Endometrial microvascular endothelial cells (primary cell): ENCODE data around the gene U2SURP. TPM values are rescaled to one million over a fixed set of nuclear protein-coding genes. Genes with fewer than 3 reads are reported as not detected.

Experiments used
- in situ Hi-C: cut with HindIII; loops from 2 replicates; pipeline ENCODE4 v1.10.0; 2017; ENCODE audit warnings: low sequenced_read_pairs, low pct_unique_long_range_greater_than_20kb; ENCODE audit errors: inconsistent ontology term
- total RNA-seq: library from RNA; depleted of rRNA; stranded (reverse); fragments of >200 nt; gene quantifications from one replicate; pipeline ENCODE4 v1.2.3, GENCODE V29; 2015; ENCODE audit errors: inconsistent ontology term

Gene U2SURP
- 30.0 TPM for total RNA-seq

- in situ Hi-C loops, result no loop called here
These were observed at the start of gene U2SURP for GRCh38 chr3:143001369-143002082. U2SURP (plus strand) TSS chr3:143001570; CDS start chr3:143001629, 59 bp downstream.

GRCh38 chr3:142951794-142952193, 49.6 kb upstream of the U2SURP start:
- in situ Hi-C loops, result no loop called here

GRCh38 chr3:142952272-142953193, 48.8 kb upstream of the U2SURP start:
- in situ Hi-C loops, result no loop called here

- in situ Hi-C loops, result no loop called here
These were observed 47.9 kb upstream of the U2SURP start for GRCh38 chr3:142953443-142953842.

- in situ Hi-C loops, result no loop called here
These were observed 42.7 kb upstream of the U2SURP start for GRCh38 chr3:142958707-142959106.

- in situ Hi-C loops, result no loop called here
These were observed 41.0 kb upstream of the U2SURP start for GRCh38 chr3:142960322-142960850.

GRCh38 chr3:142961539-142961938, 39.8 kb upstream of the U2SURP start:
- in situ Hi-C loops, result no loop called here

- in situ Hi-C loops, result no loop called here
These were observed 39.2 kb upstream of the U2SURP start for GRCh38 chr3:142962175-142962519.

- in situ Hi-C loops, result no loop called here
These were observed 38.7 kb upstream of the U2SURP start for GRCh38 chr3:142962520-142963233.

GRCh38 chr3:142963234-142963515, 38.2 kb upstream of the U2SURP start:
- in situ Hi-C loops, result no loop called here

- in situ Hi-C loops, result no loop called here
These were observed 37.6 kb upstream of the U2SURP start, which contains the start of gene PAQR9 for GRCh38 chr3:142963516-142964448. PAQR9 (minus strand) TSS chr3:142963674; CDS start chr3:142963336, 338 bp downstream.

- in situ Hi-C loops, result no loop called here
These were observed 35.8 kb upstream of the U2SURP start for GRCh38 chr3:142965581-142965980.

- in situ Hi-C loops, result no loop called here
These were observed 34.6 kb upstream of the U2SURP start for GRCh38 chr3:142966808-142967207.

GRCh38 chr3:142968319-142969025, 32.9 kb upstream of the U2SURP start:
- in situ Hi-C loops, result no loop called here

GRCh38 chr3:142971431-142971830, 29.9 kb upstream of the U2SURP start:
- in situ Hi-C loops, result no loop called here

GRCh38 chr3:142972092-142972753, 29.1 kb upstream of the U2SURP start:
- in situ Hi-C loops, result no loop called here
